IPS DF 6.9 (cell line): ENCODE measurements around the gene BRS3.

Source experiments
- DNase-seq: peaks from one replicate; pipeline ENCODE4 v3.0.0-alpha.2; 2013; ENCODE audit warnings: low read depth, low spot score
- H3K27ac ChIP-seq: one replicate; pipeline ENCODE4 v1.5.1; 2013; ENCODE audit warnings: low read length, control low read depth
- H3K27me3 ChIP-seq: 2 replicates; pipeline ENCODE4 v1.6.1; 2013; ENCODE audit warnings: mild to moderate bottlenecking, low read length; ENCODE audit not compliant: control insufficient read depth, insufficient read depth
- H3K36me3 ChIP-seq: 2 replicates; pipeline ENCODE4 v1.6.1; 2013; ENCODE audit warnings: low read length; ENCODE audit not compliant: control insufficient read depth, insufficient read depth
- H3K4me1 ChIP-seq: 2 replicates; pipeline ENCODE4 v1.6.1; 2013; ENCODE audit warnings: low read length; ENCODE audit not compliant: control insufficient read depth, insufficient read depth
- H3K4me3 ChIP-seq: 2 replicates; pipeline ENCODE4 v1.5.1; 2013; ENCODE audit warnings: mild to moderate bottlenecking, low read length
- H3K9me3 ChIP-seq: 2 replicates; pipeline ENCODE4 v1.6.1; 2013; ENCODE audit warnings: low read length, inconsistent platforms; ENCODE audit not compliant: control insufficient read depth, insufficient read depth
- WGBS: extraction: QIAGEN DNeasy Blood & Tissue Kit; methylation state at CpG from one replicate; pipeline ENCODE4 v1.1.7; 2013; ENCODE audit warnings: mixed read lengths, missing lambda C conversion rate; ENCODE audit not compliant: insufficient read length, insufficient coverage; 5-methylcytosine and 5-hydroxymethylcytosine counted together

BRS3 gene

GRCh38 chrX:136457303-136457917, 30.3 kb upstream of the BRS3 start:
- H3K36me3 ChIP-seq: no peaks in the 10 kb centered on the region
- no CpG with 5 or more reads among the region's 5 CpGs for WGBS
- H3K27me3 ChIP-seq: no peaks in the 10 kb centered on the region
- no peaks in the 10 kb centered on the region for H3K4me1 ChIP-seq
- H3K9me3 ChIP-seq: no peaks in the 10 kb centered on the region
- no peak for DNase-seq
- H3K4me3 ChIP-seq: no peak overlapping the region
- H3K27ac ChIP-seq: no peak overlapping the region

- Histone ChIP-seq H3K36me3 (no peaks in the 10 kb centered on the region), H3K9me3 (no peaks in the 10 kb centered on the region), H3K27me3 (no peaks in the 10 kb centered on the region), H3K4me3 (no peak overlapping the region), H3K27ac (no peak overlapping the region), H3K4me1 (no peaks in the 10 kb centered on the region)
- no CpG with 5 or more reads among the region's 3 CpGs for WGBS
- no peak for DNase-seq
These were observed 23.2 kb upstream of the BRS3 start for GRCh38 chrX:136464589-136464988.

- Histone ChIP-seq H3K9me3 (no peaks in the 10 kb centered on the region), H3K36me3 (no peaks in the 10 kb centered on the region), H3K27ac (no peak overlapping the region), H3K4me3 (no peak overlapping the region), H3K4me1 (no peaks in the 10 kb centered on the region), H3K27me3 (no peaks in the 10 kb centered on the region)
- no peak for DNase-seq
- no CpG with 5 or more reads among the region's 3 CpGs for WGBS
These were observed 20.4 kb upstream of the BRS3 start for GRCh38 chrX:136467303-136467702.

GRCh38 chrX:136468391-136469103, 19.2 kb upstream of the BRS3 start:
- Histone ChIP-seq H3K4me3 (no peak overlapping the region), H3K27ac (no peak overlapping the region), H3K27me3 (no peaks in the 10 kb centered on the region), H3K9me3 (no peaks in the 10 kb centered on the region), H3K4me1 (no peaks in the 10 kb centered on the region), H3K36me3 (no peaks in the 10 kb centered on the region)
- no CpG with 5 or more reads among the region's 2 CpGs for WGBS
- no peak for DNase-seq

- Histone ChIP-seq H3K4me1 (no peaks in the 10 kb centered on the region), H3K4me3 (no peak overlapping the region), H3K27me3 (no peaks in the 10 kb centered on the region), H3K9me3 (no peaks in the 10 kb centered on the region), H3K36me3 (no peaks in the 10 kb centered on the region), H3K27ac (no peak overlapping the region)
- no peak for DNase-seq
- no CpG with 5 or more reads among the region's 4 CpGs for WGBS
These were observed 14.1 kb upstream of the BRS3 start for GRCh38 chrX:136473663-136474062.

GRCh38 chrX:136475236-136475635, 12.5 kb upstream of the BRS3 start:
- H3K36me3 ChIP-seq: no peaks in the 10 kb centered on the region
- no peak overlapping the region for H3K27ac ChIP-seq
- no peaks in the 10 kb centered on the region for H3K9me3 ChIP-seq
- no peak overlapping the region for H3K4me3 ChIP-seq
- H3K4me1 ChIP-seq: no peaks in the 10 kb centered on the region
- DNase-seq: no peak
- WGBS: no CpG with 5 or more reads among the region's 3 CpGs
- H3K27me3 ChIP-seq: no peaks in the 10 kb centered on the region

- no CpG with 5 or more reads among the region's 2 CpGs for WGBS
- H3K9me3 ChIP-seq: no peaks in the 10 kb centered on the region
- H3K4me3 ChIP-seq: no peak overlapping the region
- no peaks in the 10 kb centered on the region for H3K4me1 ChIP-seq
- no peak for DNase-seq
- no peaks in the 10 kb centered on the region for H3K27me3 ChIP-seq
- H3K36me3 ChIP-seq: no peaks in the 10 kb centered on the region
- no peak overlapping the region for H3K27ac ChIP-seq
These were observed 11.2 kb upstream of the BRS3 start for GRCh38 chrX:136476501-136476900.

- H3K27me3 ChIP-seq: no peaks in the 10 kb centered on the region
- peak; percentile 11 for DNase-seq
- no peak overlapping the region for H3K4me3 ChIP-seq
- WGBS: no CpG with 5 or more reads among the region's 2 CpGs
- H3K27ac ChIP-seq: no peak overlapping the region
- H3K4me1 ChIP-seq: no peaks in the 10 kb centered on the region
- no peaks in the 10 kb centered on the region for H3K9me3 ChIP-seq
- no peaks in the 10 kb centered on the region for H3K36me3 ChIP-seq
These were observed 10.7 kb upstream of the BRS3 start for GRCh38 chrX:136477026-136477425.

- no CpG with 5 or more reads among the region's 4 CpGs for WGBS
- Histone ChIP-seq H3K4me1 (no peaks in the 10 kb centered on the region), H3K36me3 (no peaks in the 10 kb centered on the region), H3K9me3 (no peaks in the 10 kb centered on the region), H3K27ac (no peak overlapping the region), H3K27me3 (no peaks in the 10 kb centered on the region), H3K4me3 (no peak overlapping the region)
- no peak for DNase-seq
These were observed 7.4 kb upstream of the BRS3 start for GRCh38 chrX:136480383-136480782.

- DNase-seq: no peak
- Histone ChIP-seq H3K27ac (no peak overlapping the region), H3K36me3 (no peaks in the 10 kb centered on the region), H3K4me3 (no peak overlapping the region), H3K9me3 (no peaks in the 10 kb centered on the region), H3K4me1 (no peaks in the 10 kb centered on the region), H3K27me3 (no peaks in the 10 kb centered on the region)
- WGBS: 100% methylated on average over 1 of the region's 5 CpGs
These were observed 959 bp downstream of the BRS3 start for GRCh38 chrX:136488706-136489105.

GRCh38 chrX:136491832-136492231, 4.1 kb downstream of the BRS3 start:
- Histone ChIP-seq H3K9me3 (no peaks in the 10 kb centered on the region), H3K4me3 (no peak overlapping the region), H3K36me3 (no peaks in the 10 kb centered on the region), H3K4me1 (no peaks in the 10 kb centered on the region), H3K27ac (no peak overlapping the region), H3K27me3 (no peaks in the 10 kb centered on the region)
- no peak for DNase-seq
- WGBS: no CpG with 5 or more reads among the region's 6 CpGs
